SH-SY5Y (cell line): ENCODE measurements around the gene CPZ.

Experiments
- GATA2 ChIP-seq: IDR thresholded peaks from 2 replicates; pipeline ENCODE4 v1.6.1; 2011; ENCODE audit warnings: mild to moderate bottlenecking, low read depth, low read length
- GATA3 ChIP-seq: IDR thresholded peaks from 2 replicates; pipeline ENCODE4 v1.6.1; 2011; ENCODE audit warnings: low read depth, mild to moderate bottlenecking, low read length, moderate library complexity

- TF ChIP-seq GATA2 (no peak), GATA3 (no peak)
These were observed 50.2 kb downstream of the CPZ start for GRCh38 chr4:8642651-8643321.
